Keratinocyte (primary cell): ENCODE measurements around the gene RERE. TPM values are rescaled to one million over a fixed set of nuclear protein-coding genes. Genes with fewer than 3 reads are reported as not detected.

Source experiments
- DNase-seq: peaks from one replicate; pipeline ENCODE4 v3.0.0-alpha.2; 2011; ENCODE audit warnings: low read depth, missing footprints, low spot score
- FAIRE-seq: peaks from 2 replicates; lab custom pipeline; 2011; peaks lifted over from hg19 to GRCh38; lab: Jason Lieb, UNC
- H2AFZ ChIP-seq: 2 replicates; pipeline ENCODE4 v1.6.0; 2012; ENCODE audit warnings: low read length, control low read depth, inconsistent platforms; ENCODE audit not compliant: control insufficient read depth
- H3K27ac ChIP-seq: 2 replicates; pipeline ENCODE4 v1.5.1; 2011; ENCODE audit warnings: low read length; ENCODE audit not compliant: control insufficient read depth, insufficient read depth
- H3K27me3 ChIP-seq: 3 replicates; pipeline ENCODE4 v1.6.0; 2011; ENCODE audit warnings: low read length; ENCODE audit not compliant: control insufficient read depth, insufficient read depth; ENCODE audit errors: extremely low read depth
- H3K36me3 ChIP-seq, 2 experiments: 2 replicates in 1 of 2; 3 replicates in 1 of 2; pipeline ENCODE4 v1.5.1; 2011; ENCODE audit warnings: low read length in 2 of 2, mild to moderate bottlenecking in 1 of 2; ENCODE audit not compliant: control insufficient read depth in 2 of 2, insufficient read depth in 2 of 2; ENCODE audit errors: extremely low read depth in 1 of 2
- H3K4me1 ChIP-seq: 3 replicates; pipeline ENCODE4 v1.5.1; 2011; ENCODE audit warnings: low read length; ENCODE audit not compliant: control insufficient read depth, insufficient read depth; ENCODE audit errors: extremely low read depth
- H3K4me2 ChIP-seq: 3 replicates; pipeline ENCODE4 v1.6.0; 2011; ENCODE audit warnings: low read depth, low read length; ENCODE audit not compliant: control insufficient read depth, insufficient read depth; ENCODE audit errors: extremely low read depth
- H3K4me3 ChIP-seq, 3 experiments: fragments of 200-600 bp in 1 of 3; sonication (generic) in 1 of 3; 2 replicates in 2 of 3; 3 replicates in 1 of 3; pipeline ENCODE4 v1.5.1; 2011 to 2016; ENCODE audit warnings: low read length in 3 of 3, mild to moderate bottlenecking in 3 of 3, control low read depth in 2 of 3, inconsistent platforms in 1 of 3, low read depth in 1 of 3, mixed read lengths in 1 of 3, mixed run types in 1 of 3, moderate library complexity in 1 of 3; ENCODE audit not compliant: control insufficient read depth in 2 of 3, insufficient read depth in 2 of 3; ENCODE audit errors: extremely low read depth in 1 of 3
- H3K79me2 ChIP-seq: 2 replicates; pipeline ENCODE4 v1.6.0; 2012; ENCODE audit warnings: low read length; ENCODE audit not compliant: control insufficient read depth, insufficient read depth
- H3K9ac ChIP-seq: 3 replicates; pipeline ENCODE4 v1.6.0; 2011; ENCODE audit warnings: low read length; ENCODE audit not compliant: control insufficient read depth, insufficient read depth; ENCODE audit errors: extremely low read depth
- H3K9me1 ChIP-seq: 3 replicates; pipeline ENCODE4 v1.6.0; 2011; ENCODE audit warnings: low read length; ENCODE audit not compliant: control insufficient read depth, insufficient read depth; ENCODE audit errors: extremely low read depth
- H3K9me3 ChIP-seq: 2 replicates; pipeline ENCODE4 v1.5.1; 2012; ENCODE audit warnings: low read depth, low read length; ENCODE audit not compliant: control insufficient read depth
- H4K20me1 ChIP-seq: 3 replicates; pipeline ENCODE4 v1.6.0; 2011; ENCODE audit warnings: low read length; ENCODE audit not compliant: control insufficient read depth, insufficient read depth; ENCODE audit errors: extremely low read depth
- CTCF ChIP-seq, 3 experiments: IDR thresholded peaks in 1 of 3; conservative IDR thresholded peaks in 1 of 3; optimal IDR thresholded peaks in 1 of 3; 2 replicates in 2 of 3; 3 replicates in 1 of 3; pipeline versions ENCODE3 to v1.5.1; 2011; ENCODE audit warnings: low read length in 3 of 3, mild to moderate bottlenecking in 3 of 3, moderate library complexity in 2 of 3, control low read depth in 1 of 3, inconsistent platforms in 1 of 3; ENCODE audit not compliant: insufficient read depth in 2 of 3; ENCODE audit errors: extremely low read depth in 1 of 3
- EZH2 ChIP-seq: IDR thresholded peaks from one replicate; pipeline ENCODE4 v1.6.1; 2012; ENCODE audit warnings: inconsistent platforms, mild to moderate bottlenecking, low read length, moderate library complexity
- dilution Hi-C: fragments of 300-500 bp; cut with MboI; formaldehyde crosslinking; loops from one replicate; pipeline ENCODE4 v1.7.0; 2020; ENCODE audit warnings: low sequenced_read_pairs; ENCODE audit not compliant: extremely low pct_ligation_motif_present
- polyA plus RNA-seq, 5 experiments: library from polyadenylated mRNA; depleted of rRNA in 3 of 5; stranded (reverse) in 3 of 5; stranded (forward) in 1 of 5; unstranded in 1 of 5; fragments of >200 nt; gene quantifications; 1 replicate in 1 of 5; 2 replicates in 3 of 5; 3 replicates in 1 of 5; pipeline versions ENCODE4 v1.2.1 to v1.2.3, GENCODE V29; 2011 to 2012; ENCODE audit warnings: missing spikeins in 2 of 5, low read depth in 1 of 5, low replicate concordance in 1 of 5

The RERE gene
- polyA plus RNA-seq, 1 donor (not counting 4 experiments of a cell fraction or from before 2014, with no cell fraction given) = 3.8 TPM

DNA sequence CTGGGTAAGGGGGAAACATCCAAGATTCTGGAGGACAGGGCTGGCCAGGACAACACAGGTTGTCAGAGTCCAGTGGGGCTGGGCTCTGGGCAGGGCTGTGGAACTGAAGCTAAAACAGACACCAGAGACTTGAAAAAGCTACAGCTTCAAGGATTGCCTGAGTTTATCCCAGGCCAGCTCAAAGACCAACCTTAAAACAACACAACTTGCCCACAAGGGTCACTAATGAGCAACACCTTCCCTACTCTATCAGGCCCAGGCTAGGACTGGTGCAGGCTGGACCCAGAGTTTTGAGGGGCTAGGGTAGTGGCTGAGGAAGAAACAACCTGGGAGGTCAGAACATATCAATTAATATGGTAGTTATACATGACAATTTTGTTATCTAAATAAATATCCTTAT lies 338.9 kb downstream of the RERE start:
- Histone ChIP-seq H3K4me2 (no peak overlapping the region), H3K9me3 (no peaks in the 10 kb centered on the region), H3K36me3 (no peaks in the 10 kb centered on the region), H3K4me1 (peaks cover 9% of the 10 kb centered on the region), H3K79me2 (no peaks in the 10 kb centered on the region), H3K27ac (no peak overlapping the region), H3K4me3 (no peak overlapping the region), H3K9me1 (no peaks in the 10 kb centered on the region), H3K9ac (no peak overlapping the region), H2AFZ (no peak overlapping the region), H4K20me1 (no peaks in the 10 kb centered on the region), H3K27me3 (no peaks in the 10 kb centered on the region)
- dilution Hi-C loops = no loop called here
- FAIRE-seq = no peak
- no peak for DNase-seq
- TF ChIP-seq CTCF (optimal IDR thresholded peaks at IDR 0.05 in 1 of 3, IDR thresholded peaks at IDR 0.05 in 1 of 3, conservative IDR thresholded peaks at IDR 0.05 in 1 of 3; ENCODE audit: extremely low read depth in 1 of 3, insufficient read depth in 2 of 3, low read length in 3 of 3) (no peak), EZH2 (no peak)

DNA sequence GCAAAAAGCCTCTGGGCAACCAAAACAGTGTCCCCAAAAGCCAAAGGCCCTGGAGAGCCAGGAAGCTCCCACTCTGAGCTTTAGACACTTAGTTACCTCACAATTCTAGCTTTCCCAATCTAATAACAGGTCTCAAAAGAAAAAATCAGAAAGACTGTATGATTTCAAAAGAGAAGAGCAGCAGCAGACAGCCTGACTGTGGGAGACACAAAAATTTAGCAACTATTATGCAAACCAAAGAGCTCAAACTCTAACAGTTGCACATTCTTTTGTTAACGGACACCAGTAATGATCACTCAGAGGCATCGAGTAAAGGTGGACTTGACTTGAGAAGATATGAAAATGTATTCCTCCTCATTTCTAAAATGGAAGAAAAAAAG lies 339.5 kb downstream of the RERE start:
- no peak for FAIRE-seq
- Histone ChIP-seq H3K9me1 (no peaks in the 10 kb centered on the region), H3K4me2 (no peak overlapping the region), H3K4me3 (no peak overlapping the region), H3K27ac (no peak overlapping the region), H3K9ac (no peak overlapping the region), H2AFZ (no peak overlapping the region), H3K36me3 (no peaks in the 10 kb centered on the region), H3K27me3 (no peaks in the 10 kb centered on the region), H4K20me1 (no peaks in the 10 kb centered on the region), H3K79me2 (no peaks in the 10 kb centered on the region), H3K4me1 (peaks cover 3% of the 10 kb centered on the region), H3K9me3 (no peaks in the 10 kb centered on the region)
- DNase-seq = no peak
- TF ChIP-seq CTCF (optimal IDR thresholded peaks at IDR 0.05 in 1 of 3, IDR thresholded peaks at IDR 0.05 in 1 of 3, conservative IDR thresholded peaks at IDR 0.05 in 1 of 3; ENCODE audit: extremely low read depth in 1 of 3, insufficient read depth in 2 of 3, low read length in 3 of 3) = no peak
- TF ChIP-seq EZH2 = no peak
- dilution Hi-C loops = no loop called here
